ES-I3 (cell line): ENCODE measurements around the gene GALK2.

Source experiments
- H3K36me3 ChIP-seq: 2 replicates; pipeline ENCODE4 v1.6.1; 2013; ENCODE audit warnings: mild to moderate bottlenecking, low read length, control low read depth, moderate library complexity; ENCODE audit not compliant: insufficient read depth
- H3K4me1 ChIP-seq: 2 replicates; pipeline ENCODE4 v1.6.1; 2013; ENCODE audit warnings: mild to moderate bottlenecking, control low read depth, low read length; ENCODE audit not compliant: insufficient read depth
- H3K9ac ChIP-seq: 2 replicates; pipeline ENCODE4 v1.6.1; 2013; ENCODE audit warnings: low read depth, mild to moderate bottlenecking, low read length, moderate library complexity
- H3K9me3 ChIP-seq: 2 replicates; pipeline ENCODE4 v1.6.1; 2013; ENCODE audit warnings: mild to moderate bottlenecking, low read length, moderate library complexity; ENCODE audit not compliant: control insufficient read depth, insufficient read depth

Gene GALK2

DNA sequence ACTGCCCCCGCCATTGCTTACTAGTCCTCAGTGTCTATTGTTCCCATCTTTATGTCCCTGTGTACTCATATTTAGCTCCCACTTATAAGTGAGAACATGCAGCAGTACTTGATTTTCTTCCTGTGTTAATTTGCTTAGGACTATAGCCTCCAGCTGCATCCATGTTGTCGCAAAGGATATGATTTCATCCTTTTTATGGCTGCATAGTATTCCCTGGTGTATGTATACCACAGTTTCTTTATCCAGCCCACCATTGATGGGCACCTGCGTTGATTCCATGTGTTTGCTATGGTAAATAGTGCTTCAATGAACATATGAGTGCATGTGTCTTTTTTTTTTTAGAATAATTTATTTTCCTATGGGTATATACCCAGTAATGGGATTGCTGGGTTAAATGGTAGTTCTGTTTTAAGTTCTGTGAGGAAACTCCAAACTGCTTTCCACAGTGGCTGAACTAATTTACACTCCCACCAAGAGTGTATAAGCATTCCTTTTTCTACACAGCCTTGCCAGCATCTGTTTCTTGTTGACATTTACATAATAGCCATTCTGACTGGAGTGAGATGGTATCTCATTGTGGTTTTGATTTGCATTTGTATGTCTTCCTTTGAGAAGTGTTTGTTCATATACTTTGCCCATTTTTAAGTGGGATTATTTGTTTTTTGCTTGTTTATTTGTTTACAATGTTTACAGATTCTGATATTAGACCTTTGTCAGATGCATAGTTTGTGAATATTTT, 53.7 kb downstream of the GALK2 start:
- H3K4me1 ChIP-seq: no peaks in the 10 kb centered on the region
- H3K36me3 ChIP-seq: no peaks in the 10 kb centered on the region
- H3K9ac ChIP-seq: no peak overlapping the region
- H3K9me3 ChIP-seq: no peaks in the 10 kb centered on the region; the same call in 1 of the 2 replicates

DNA sequence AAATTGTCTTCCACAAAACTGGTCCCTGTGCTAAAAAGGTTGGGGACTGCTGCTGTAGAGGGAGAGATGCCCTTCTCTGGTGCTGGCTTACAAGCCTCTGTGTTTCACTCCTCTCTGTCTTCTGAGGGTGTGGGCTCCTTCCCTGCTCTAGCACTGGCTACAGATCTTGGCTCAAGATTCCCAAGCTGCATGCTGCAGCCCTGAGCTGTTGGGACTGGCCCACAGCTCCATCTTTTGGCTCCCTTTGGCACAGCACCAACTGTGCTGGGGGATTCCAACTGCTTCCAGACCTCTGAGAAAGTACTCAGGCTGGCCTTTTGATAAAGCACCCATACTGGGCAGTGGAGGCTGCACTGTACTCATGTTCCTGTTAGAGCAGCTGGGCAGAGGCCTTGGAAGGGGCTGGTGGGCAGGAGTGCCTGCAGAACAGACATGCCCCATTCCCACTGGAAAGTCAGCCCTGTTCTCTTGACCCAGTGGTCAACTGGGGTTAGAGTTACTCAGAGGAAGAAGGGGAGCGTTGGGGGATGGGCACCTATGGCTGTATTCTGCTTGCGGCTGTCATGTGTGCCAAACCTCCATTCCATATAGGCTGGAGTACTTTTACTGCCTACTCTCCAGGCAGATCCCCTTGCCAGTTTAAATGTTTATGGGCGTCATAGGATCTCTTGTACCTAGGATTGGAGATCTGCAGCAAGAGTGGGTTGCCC, 55.7 kb downstream of the GALK2 start:
- Histone ChIP-seq H3K9me3 (no peaks in the 10 kb centered on the region; the same call in 1 of the 2 replicates), H3K36me3 (no peaks in the 10 kb centered on the region), H3K9ac (no peak overlapping the region), H3K4me1 (no peaks in the 10 kb centered on the region)

- H3K9me3 ChIP-seq: peaks cover 4% of the 10 kb centered on the region
- no peak overlapping the region for H3K9ac ChIP-seq
- H3K36me3 ChIP-seq: no peaks in the 10 kb centered on the region
- no peaks in the 10 kb centered on the region for H3K4me1 ChIP-seq
Measured at GRCh38 chr15:49227602-49228001, 57.6 kb downstream of the GALK2 start.

DNA sequence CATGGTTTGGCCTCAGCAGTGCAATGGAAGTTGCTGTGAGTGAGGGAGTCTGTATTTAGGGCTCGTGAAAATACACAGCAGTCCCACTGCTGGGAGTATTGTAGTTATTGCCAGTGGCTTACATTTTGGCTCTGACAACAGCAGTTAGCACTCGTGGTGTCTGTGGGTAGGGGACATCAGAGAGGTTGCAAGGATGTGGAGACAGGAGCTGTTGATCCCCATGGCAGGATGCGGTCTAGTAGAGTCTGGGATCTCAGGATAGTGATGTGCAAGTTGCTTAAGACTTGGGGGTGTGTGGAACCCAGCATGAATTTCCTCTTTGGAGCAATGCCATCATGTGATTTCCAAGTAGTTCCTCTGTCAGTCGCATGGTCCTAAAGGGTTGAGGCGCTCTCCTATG, 59.9 kb downstream of the GALK2 start:
- Histone ChIP-seq H3K4me1 (no peaks in the 10 kb centered on the region), H3K9me3 (peaks cover 4% of the 10 kb centered on the region), H3K9ac (no peak overlapping the region), H3K36me3 (no peaks in the 10 kb centered on the region)

- Histone ChIP-seq H3K9me3 (peaks cover 4% of the 10 kb centered on the region), H3K4me1 (no peaks in the 10 kb centered on the region), H3K36me3 (no peaks in the 10 kb centered on the region), H3K9ac (no peak overlapping the region)
Measured at GRCh38 chr15:49232236-49232806, 62.3 kb downstream of the GALK2 start.

DNA sequence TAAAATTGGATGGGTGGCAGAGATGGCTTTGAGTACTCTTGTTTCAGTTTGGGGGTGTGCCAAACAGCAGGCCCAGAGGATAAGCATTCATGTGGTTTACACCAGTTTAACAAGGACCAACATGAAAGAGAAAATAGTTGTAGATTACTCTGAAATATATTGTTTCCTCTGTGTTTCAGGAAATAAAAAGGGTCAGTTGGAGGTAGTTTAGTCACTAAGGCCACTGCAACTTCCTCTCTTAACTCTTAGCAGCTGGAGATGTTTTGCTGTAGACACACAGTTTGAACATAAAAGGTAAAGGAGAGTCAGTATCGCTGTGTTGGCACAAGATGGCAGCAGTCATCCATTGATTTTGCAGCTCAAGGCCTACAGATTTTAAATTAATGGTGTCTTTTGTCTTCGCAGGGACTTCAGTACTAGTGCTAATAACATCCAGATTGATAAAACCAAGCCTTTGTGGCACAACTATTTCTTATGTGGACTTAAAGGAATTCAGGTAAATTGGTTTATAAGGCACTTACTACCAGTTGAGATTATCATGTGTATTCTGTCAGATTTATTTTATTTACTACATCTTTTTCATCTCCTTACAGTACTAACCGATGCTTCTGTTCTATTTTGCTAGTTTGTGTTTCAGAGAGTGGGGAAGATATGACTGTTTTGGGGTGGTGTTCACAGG, 65.5 kb downstream of the GALK2 start:
- H3K9ac ChIP-seq: no peak overlapping the region
- peaks cover 4% of the 10 kb centered on the region for H3K9me3 ChIP-seq
- peaks cover 4% of the 10 kb centered on the region; the same call in 1 of the 2 replicates for H3K4me1 ChIP-seq
- H3K36me3 ChIP-seq: no peaks in the 10 kb centered on the region

GRCh38 chr15:49236869-49237268, 66.8 kb downstream of the GALK2 start:
- H3K36me3 ChIP-seq: no peaks in the 10 kb centered on the region
- H3K9ac ChIP-seq: no peak overlapping the region
- peaks cover 4% of the 10 kb centered on the region; the same call in 1 of the 2 replicates for H3K4me1 ChIP-seq
- peaks cover 4% of the 10 kb centered on the region; the same call in 1 of the 2 replicates for H3K9me3 ChIP-seq

DNA sequence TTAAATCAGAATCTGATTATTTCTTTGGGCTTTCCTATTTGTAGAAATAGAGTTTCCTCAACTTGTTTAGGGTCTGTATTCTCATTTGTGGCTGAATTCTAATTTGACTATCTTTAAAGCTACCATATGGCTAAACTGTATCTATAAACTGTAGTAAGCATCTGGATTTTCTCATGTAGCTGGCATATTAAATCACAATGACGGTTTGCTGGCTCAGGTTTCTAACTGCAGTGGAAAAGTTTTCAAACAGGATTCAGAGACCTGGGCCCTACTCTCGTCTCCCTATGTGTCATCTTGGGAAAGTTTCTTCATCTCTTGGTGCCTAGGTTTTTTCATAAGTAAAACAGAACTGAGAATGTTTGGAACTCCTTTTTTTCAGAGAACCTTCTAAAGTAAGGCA, 68.3 kb downstream of the GALK2 start:
- peaks cover 9% of the 10 kb centered on the region for H3K4me1 ChIP-seq
- no peaks in the 10 kb centered on the region for H3K36me3 ChIP-seq
- no peak overlapping the region for H3K9ac ChIP-seq
- no peaks in the 10 kb centered on the region for H3K9me3 ChIP-seq

GRCh38 chr15:49239105-49239504, 69.1 kb downstream of the GALK2 start:
- peaks cover 9% of the 10 kb centered on the region for H3K4me1 ChIP-seq
- no peaks in the 10 kb centered on the region for H3K9me3 ChIP-seq
- no peaks in the 10 kb centered on the region for H3K36me3 ChIP-seq
- no peak overlapping the region for H3K9ac ChIP-seq

DNA sequence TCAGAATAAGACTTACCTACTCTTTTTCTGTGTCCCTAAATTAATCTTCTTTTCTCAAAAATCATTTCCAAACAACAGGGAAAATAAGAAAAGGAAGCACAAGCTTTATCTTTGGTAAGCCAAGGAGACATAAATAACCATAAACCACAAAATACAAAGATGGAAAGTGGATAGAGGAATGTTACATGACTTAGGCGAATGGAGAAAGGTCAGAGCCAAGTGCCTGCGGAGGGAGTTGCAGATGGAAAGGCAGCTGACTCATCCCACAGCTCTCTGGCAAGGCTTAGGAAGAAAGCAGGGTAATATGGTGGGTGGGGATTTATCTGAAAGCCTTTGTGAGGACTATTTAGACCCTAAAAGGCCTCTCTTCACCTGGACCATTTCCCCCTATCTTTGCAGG, 72.8 kb downstream of the GALK2 start:
- H3K9ac ChIP-seq: no peak overlapping the region
- H3K4me1 ChIP-seq: peaks cover 9% of the 10 kb centered on the region
- no peaks in the 10 kb centered on the region for H3K36me3 ChIP-seq
- H3K9me3 ChIP-seq: no peaks in the 10 kb centered on the region

DNA sequence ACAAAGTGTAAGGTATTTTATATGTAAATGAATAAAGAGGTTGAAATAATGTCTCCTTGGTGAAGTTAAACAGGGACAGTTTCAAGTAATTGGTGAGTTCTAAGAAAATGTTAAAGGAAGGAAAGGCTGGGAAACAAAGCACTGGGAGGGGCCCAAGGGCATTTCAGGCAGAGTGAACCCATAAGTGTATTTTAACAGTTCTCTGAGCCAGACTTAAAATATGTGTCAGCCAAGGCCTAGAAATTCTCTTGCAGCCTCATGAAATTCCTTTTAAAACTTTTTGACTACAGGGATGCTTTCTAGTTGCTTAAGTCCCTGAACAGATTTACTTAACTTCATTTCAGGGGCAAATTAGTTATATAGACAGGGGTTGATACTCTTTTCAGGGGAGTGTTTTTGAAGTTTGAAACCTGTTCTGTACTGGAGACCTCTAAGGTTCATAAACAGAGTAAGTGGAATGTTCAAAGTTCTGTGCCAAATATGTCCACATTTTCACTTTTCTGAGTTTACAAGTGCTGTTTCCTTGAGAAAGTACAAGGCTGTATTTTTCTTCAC, 77.6 kb downstream of the GALK2 start:
- Histone ChIP-seq H3K9ac (no peak overlapping the region), H3K4me1 (peaks cover 4% of the 10 kb centered on the region), H3K36me3 (no peaks in the 10 kb centered on the region), H3K9me3 (no peaks in the 10 kb centered on the region; the same call in 1 of the 2 replicates)

- H3K4me1 ChIP-seq: peaks cover under 1% of the 10 kb centered on the region
- H3K36me3 ChIP-seq: no peaks in the 10 kb centered on the region
- H3K9ac ChIP-seq: no peak overlapping the region
- H3K9me3 ChIP-seq: no peaks in the 10 kb centered on the region; the same call in 1 of the 2 replicates
Measured at GRCh38 chr15:49248291-49248690, 78.2 kb downstream of the GALK2 start.

- H3K9ac ChIP-seq: no peak overlapping the region
- no peaks in the 10 kb centered on the region for H3K4me1 ChIP-seq
- H3K9me3 ChIP-seq: peaks cover 4% of the 10 kb centered on the region; the same call in 1 of the 2 replicates
- H3K36me3 ChIP-seq: no peaks in the 10 kb centered on the region
Measured at GRCh38 chr15:49255966-49256759, 86.1 kb downstream of the GALK2 start.
